GM21381 (cell line): ENCODE data around the gene STX5.
A peak's percentile ranks its signal among the peaks of the same experiment; 100 is the strongest.
"Not testable (repeated sequence)": the region's sequence is repeated elsewhere in the genome, so short reads cannot be mapped to it uniquely, and the experiment has no call there.

Experiments
- ATAC-seq: cut with Tn5 transposase; IDR thresholded peaks from one replicate; pipeline ENCODE4 v1.9.1; 2021; ENCODE audit warnings: mild to moderate bottlenecking, moderate library complexity; ENCODE audit not compliant: unreplicated experiment

Gene STX5

GRCh38 chr11:62832336-62833234, 734 bp upstream of the STX5 start, which contains the start of gene TEX54:
Gene TEX54, minus strand, starts transcription at chr11:62832841.
- ATAC-seq: peak; percentile 14

DNA sequence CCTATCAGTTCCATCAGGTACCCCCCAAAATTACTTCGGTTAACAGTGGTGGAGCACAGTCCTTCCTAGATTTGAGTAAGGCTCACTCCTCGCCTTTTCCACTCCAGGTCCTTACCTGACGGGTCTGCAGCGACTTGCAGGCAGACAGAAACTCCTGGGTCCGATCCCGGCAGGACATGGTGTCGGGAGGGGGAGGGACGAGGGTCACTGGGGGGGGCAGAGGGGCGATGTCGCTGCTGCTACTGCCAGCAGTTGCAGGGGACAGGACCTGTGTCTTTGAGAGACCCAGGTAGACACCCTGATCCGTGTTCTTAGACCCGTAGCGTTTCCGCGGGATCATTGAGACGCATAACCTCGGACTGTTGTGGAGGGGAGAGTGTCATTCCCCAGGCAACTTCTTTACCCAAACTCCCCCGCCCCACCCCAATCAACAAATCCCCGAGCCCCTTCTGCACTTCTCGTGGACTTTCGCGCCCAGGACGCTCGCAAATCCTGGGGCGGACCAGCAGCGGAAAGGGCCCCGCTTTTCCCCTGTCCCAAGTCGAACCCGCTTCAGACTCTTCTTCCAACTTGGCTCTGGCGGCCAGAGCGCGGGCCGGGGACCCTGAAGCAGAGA, 839 bp downstream of the STX5 start:
- peak; percentile 10 for ATAC-seq

- not testable (repeated sequence) for ATAC-seq
These were observed 3.7 kb downstream of the STX5 start for GRCh38 chr11:62828130-62828529.

DNA sequence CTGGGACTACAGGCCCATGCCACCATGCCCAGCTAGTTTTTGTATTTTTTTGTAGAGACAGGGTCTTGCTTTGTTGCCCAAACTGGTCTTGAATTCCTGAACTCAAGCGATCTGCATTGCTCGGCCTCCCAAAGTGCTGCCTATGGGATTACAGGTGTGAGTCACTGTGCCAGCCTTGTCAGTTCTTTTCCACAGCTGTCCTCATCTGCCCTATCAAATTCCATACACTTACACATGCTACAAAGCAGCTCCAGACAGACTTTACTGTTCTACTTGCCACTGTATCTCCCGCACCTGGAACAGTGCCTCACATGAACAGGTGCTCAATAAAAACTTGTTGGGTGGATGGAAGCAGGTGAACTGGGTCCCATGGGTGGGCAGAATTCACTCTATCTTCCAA, 8.2 kb downstream of the STX5 start:
- ATAC-seq: no peak

GRCh38 chr11:62817129-62817528, 14.7 kb downstream of the STX5 start:
- ATAC-seq: no peak

DNA sequence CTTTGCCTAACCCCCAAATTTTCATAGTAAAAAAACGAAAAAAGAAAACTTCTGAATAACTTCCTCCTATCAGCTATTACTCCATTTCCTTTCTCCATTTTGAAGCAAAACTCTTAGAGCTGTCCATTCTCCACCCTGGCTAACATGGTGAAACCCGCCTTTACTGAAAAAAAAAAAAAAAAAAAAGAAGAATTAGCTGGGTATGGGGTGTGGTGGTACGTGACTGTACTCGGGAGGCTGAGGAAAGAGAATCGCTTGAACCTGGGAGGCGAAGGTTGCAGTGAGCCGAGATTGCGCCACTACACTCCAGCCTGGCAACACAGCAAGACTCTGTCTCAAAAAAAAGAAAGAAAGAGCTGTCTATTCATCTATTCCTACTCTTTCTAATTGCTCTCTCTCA, 15.3 kb downstream of the STX5 start:
- no peak for ATAC-seq

DNA sequence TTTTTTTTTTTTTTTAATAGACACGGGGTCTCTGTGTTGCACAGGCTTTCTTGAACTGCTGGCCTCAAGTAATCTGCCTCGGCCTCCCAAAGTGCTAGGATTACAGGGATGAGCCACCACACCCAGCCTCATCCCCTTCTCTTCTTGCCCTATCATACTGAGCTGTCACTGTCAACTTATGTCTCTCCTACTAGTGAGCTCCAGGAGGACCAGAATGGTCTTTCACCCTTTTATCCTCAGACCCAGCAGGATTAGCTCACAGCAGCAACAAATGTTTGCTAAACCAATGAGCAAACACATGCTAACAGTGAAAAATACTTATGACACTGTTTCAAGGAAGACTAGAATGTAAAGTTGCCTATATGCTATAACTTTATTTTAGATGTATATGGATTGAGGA, 20.2 kb downstream of the STX5 start:
- no peak for ATAC-seq

GRCh38 chr11:62810748-62811147, 21.1 kb downstream of the STX5 start:
- ATAC-seq: no peak

GRCh38 chr11:62806611-62807121, 25.2 kb downstream of the STX5 start:
- no peak for ATAC-seq

DNA sequence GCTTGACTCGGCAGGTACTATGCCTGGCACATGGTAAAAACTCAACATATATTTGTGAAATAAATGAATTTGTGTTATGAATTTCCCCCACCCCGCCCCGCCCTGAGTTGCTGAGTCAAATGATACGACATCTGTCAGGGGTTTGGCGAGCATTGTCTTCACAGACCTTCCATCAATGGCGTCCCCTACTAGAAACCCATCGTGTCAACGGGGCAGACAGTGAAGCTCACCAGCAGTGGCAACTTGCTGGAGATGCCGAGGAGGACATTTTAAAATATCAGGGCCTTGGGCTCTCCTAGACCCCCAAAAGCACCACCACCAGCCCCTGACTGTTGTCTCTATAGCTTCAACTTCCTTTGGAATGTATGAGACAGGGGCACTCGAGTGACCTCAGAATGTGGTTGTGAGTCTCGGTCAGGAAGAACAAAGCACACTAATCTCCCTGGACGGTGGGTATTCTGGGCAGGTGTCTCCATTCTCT, 25.9 kb downstream of the STX5 start:
- no peak for ATAC-seq

- ATAC-seq: peak; percentile 85
These were observed 26.6 kb downstream of the STX5 start, which contains the start of gene NXF1 for GRCh38 chr11:62805076-62805892. Gene NXF1, minus strand, starts transcription at chr11:62805440. Its CDS starts 84 bp downstream, at chr11:62805356.

- ATAC-seq: peak; percentile 4
These were observed 27.4 kb downstream of the STX5 start for GRCh38 chr11:62804310-62805075.

GRCh38 chr11:62801071-62801470, 30.8 kb downstream of the STX5 start:
- no peak for ATAC-seq

- ATAC-seq: no peak
These were observed 32.4 kb downstream of the STX5 start for GRCh38 chr11:62799486-62799885.

GRCh38 chr11:62796281-62796680, 35.6 kb downstream of the STX5 start:
- ATAC-seq: no peak

GRCh38 chr11:62794201-62794775, 37.6 kb downstream of the STX5 start:
- ATAC-seq: no peak

- no peak for ATAC-seq
These were observed 39.7 kb downstream of the STX5 start for GRCh38 chr11:62792202-62792575.

GRCh38 chr11:62791501-62792201, 40.2 kb downstream of the STX5 start, which contains the start of gene TMEM223:
Gene TMEM223, minus strand, starts transcription at chr11:62792006. Its CDS starts 12 bp downstream, at chr11:62791994.
- peak; percentile 66 for ATAC-seq

DNA sequence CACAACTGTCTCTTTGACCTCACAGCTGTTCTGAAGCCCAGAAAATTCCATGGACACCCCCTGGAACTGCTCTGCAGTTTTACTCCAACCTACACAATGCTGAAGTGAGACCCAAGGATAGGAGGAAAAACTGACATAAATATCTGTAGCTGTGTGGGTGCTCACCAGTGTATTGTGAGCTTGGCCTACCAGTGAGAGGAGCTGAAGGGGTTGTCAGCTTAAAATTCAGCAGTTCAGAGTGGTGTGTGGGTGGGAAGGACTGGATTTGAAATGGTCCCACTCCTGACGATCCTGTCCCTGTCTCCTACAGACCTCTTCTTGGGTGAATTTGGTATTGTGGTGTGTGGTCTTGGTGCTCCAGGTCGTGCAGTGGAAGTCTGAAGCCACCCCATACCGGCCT, 42.3 kb downstream of the STX5 start:
- ATAC-seq: no peak
